Measurements from ENCODE around the gene TSC22D4.

DNA sequence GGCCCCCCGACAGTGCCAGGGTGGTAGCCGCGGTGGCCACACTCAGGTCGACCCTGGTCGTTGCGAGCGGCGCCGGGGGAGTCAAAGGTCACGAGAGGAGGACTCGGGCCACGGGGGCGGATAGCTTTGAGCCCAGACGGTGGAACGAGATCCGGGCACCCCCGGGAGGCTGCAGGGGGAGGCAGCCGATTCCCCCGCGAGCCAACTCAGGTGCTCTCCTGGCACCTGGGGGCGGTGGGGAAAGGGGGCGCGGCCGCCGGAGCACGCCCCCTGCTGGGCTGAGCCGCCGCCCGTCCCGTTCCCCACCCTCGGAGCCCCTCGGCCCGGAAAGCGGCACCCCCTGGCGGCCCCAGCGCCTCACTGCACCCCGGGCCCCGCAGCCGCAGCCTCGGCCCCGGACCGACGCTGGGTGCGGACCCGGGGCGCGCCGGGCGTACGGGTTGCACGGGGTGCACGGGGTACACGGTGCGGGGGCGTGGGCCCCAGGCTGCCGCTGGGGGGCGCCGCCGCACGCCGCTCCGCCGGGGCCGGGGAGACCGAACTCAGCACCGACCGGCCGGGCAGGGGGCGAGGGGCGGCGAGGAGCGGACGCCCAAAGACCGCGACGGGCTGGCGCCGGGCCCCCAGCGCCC is 4.2 kb upstream of the TSC22D4 start:
- TF ChIP-seq, protein P1, sequence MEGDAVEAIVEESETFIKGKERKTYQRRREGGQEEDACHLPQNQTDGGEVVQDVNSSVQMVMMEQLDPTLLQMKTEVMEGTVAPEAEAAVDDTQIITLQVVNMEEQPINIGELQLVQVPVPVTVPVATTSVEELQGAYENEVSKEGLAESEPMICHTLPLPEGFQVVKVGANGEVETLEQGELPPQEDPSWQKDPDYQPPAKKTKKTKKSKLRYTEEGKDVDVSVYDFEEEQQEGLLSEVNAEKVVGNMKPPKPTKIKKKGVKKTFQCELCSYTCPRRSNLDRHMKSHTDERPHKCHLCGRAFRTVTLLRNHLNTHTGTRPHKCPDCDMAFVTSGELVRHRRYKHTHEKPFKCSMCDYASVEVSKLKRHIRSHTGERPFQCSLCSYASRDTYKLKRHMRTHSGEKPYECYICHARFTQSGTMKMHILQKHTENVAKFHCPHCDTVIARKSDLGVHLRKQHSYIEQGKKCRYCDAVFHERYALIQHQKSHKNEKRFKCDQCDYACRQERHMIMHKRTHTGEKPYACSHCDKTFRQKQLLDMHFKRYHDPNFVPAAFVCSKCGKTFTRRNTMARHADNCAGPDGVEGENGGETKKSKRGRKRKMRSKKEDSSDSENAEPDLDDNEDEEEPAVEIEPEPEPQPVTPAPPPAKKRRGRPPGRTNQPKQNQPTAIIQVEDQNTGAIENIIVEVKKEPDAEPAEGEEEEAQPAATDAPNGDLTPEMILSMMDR (IDR thresholded peaks at IDR 0.05) = peak in 1 of 3 donors; percentile 15
- TF ChIP-seq POLR2A (IDR thresholded peaks at IDR 0.05) = no peak

All from lower leg skin (tissue), 3 donors.